Measurements from ENCODE around the gene BANP. TPM values are rescaled to one million over a fixed set of nuclear protein-coding genes. Genes with fewer than 3 reads are reported as not detected.

BANP gene
- total and polyA plus RNA-seq, 12 donors = 10.4 to 29.8 (median 21.7) TPM

GRCh38 chr16:87952751-87953150 lies 1.5 kb downstream of the BANP start:
- DNase-seq = no peak
- H3K27ac ChIP-seq = peak overlapping the region in 3 of 5 donors; percentile 93 to 99 (median 96)

DNA sequence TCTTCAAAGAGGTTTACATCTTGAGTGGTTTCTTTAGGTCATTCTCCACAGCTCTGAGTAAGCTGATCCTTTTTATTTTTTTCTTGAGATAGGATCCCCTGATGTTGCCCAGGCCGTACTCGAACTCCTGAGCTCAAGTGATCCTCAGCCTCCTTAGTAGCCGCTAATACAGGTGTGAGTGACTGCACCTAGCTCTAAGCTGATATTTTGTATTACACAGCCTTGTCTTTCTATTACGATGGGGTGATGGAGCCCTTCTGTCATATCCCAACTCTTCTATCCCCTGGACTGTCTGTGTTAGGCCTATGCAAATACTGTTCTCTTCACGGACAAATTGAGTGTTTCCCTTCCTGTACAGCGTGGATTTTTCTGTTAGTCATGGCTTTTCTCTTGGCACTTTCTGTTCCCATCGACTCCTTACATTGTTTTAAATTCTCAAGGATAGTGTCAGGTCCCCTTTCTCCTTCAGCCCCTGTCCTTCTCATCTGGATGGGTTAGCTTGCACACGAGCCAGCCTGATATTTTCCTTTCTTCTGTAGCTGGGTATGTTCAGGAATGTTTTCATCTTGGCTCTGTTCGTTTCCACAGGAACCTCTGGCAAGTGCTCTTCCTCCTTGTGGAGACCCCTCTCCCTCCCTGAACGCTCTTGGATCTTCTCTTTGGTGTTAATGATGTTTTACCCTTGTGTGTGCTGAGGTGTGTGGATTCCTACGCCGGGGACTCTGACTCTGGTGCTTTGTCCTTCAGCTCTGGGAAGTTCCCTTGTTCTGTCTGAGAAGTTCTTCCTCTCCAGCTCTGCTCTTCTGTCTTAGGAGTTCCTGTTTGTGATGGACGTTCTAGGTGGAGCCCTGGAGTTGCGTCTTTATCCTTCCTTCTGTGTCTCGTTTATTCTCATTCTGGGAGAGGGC lies 2.3 kb downstream of the BANP start:
- H3K4me3 ChIP-seq = no peak overlapping the region

More at GRCh38 chr16:87952751-87953150, 1.5 kb downstream of the BANP start:
- TF ChIP-seq CTCF (IDR thresholded peaks at IDR 0.05) (no peak), POLR2A (IDR thresholded peaks at IDR 0.05) (no peak)
- no peaks in the 10 kb centered on the region for H3K36me3 ChIP-seq (replicated peaks in 1 of 2)
- H3K4me1 ChIP-seq (replicated peaks in 1 of 2) = peaks cover 8 to 51% of the 10 kb centered on the region in 2 donors
- 92 to 94% (median 93%) methylated on average over 16 of the region's 16 CpGs for WGBS, 4 donors
- no peak overlapping the region for H3K4me3 ChIP-seq
- intact Hi-C loops (cut with DNase I) = no loop called here
- no peaks in the 10 kb centered on the region for H3K9me3 ChIP-seq (replicated peaks in 1 of 3)
- H3K27me3 ChIP-seq = no peaks in the 10 kb centered on the region

DNA sequence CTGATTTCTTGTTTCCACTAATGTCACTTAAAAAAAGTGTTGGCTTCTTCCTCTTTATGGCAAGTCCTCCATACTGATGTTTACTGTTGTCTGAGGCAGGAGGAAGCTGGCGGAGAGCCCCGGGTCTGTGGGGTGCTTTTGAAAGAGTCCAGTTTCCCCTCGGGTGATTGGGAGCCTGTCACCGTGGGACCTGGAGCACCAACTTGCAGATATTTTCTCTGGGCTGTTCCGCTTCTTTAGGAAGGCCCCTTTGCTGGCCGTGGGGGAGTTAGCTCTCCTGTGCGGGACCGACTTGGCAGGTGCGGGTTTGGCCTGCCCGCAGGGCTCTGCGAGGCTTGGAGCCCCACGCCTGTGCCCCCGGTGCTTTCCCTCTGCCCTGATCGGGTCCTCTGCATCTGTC lies 3.1 kb downstream of the BANP start:
- Histone ChIP-seq H3K4me3 (no peak overlapping the region), H3K36me3 (replicated peaks in 1 of 2) (no peaks in the 10 kb centered on the region), H3K4me1 (replicated peaks in 1 of 2) (peaks cover 8 to 51% of the 10 kb centered on the region in 2 donors), H3K27me3 (no peaks in the 10 kb centered on the region), H3K9me3 (replicated peaks in 1 of 3) (no peaks in the 10 kb centered on the region), H3K27ac (peak overlapping the region in 4 of 5 donors; percentile 12 to 96 (median 60))
- TF ChIP-seq POLR2A (IDR thresholded peaks at IDR 0.05) = no peak
- TF ChIP-seq CTCF (IDR thresholded peaks at IDR 0.05) = no peak
- DNase-seq = peak in 5 of 7 donors; percentile 35 to 72 (median 54)
- intact Hi-C loops (cut with DNase I) = no loop called here
- 66 to 79% (median 71%) methylated on average over 9 to 14 of the region's 14 CpGs for WGBS, 4 donors

More for the DNA sequence above, 2.3 kb downstream of the BANP start:
- intact Hi-C loops (cut with DNase I) = no loop called here
- Histone ChIP-seq H3K27ac (peak overlapping the region in 4 of 5 donors; percentile 31 to 96 (median 60)), H3K27me3 (no peaks in the 10 kb centered on the region), H3K36me3 (replicated peaks in 1 of 2) (no peaks in the 10 kb centered on the region), H3K4me1 (replicated peaks in 1 of 2) (peaks cover 8 to 51% of the 10 kb centered on the region in 2 donors), H3K9me3 (replicated peaks in 1 of 3) (no peaks in the 10 kb centered on the region)
- DNase-seq = no peak
- 61 to 72% (median 67%) methylated on average over 15 of the region's 15 CpGs for WGBS, 4 donors
- no peak for TF ChIP-seq POLR2A (IDR thresholded peaks at IDR 0.05)
- no peak for TF ChIP-seq CTCF (IDR thresholded peaks at IDR 0.05)

DNA sequence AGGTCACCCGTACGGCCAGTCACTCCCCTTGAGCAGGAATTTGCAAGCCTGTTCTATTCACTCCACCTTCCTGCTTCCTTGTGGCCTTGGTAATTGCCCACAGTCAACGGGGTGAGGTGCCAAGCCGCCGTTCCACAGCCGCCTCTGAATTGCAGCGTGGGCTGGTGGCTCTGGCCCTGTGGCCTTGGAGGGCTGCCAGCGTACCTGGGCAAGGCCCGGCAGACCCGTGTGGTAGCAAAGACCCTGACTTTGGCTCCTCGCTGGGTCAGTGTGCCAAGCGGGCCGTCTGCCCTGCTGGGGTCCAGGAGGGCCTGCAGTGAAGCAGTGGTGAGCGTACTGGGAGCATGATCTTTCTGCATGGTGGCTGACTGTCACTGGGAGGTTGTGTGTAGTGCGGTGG lies 3.6 kb downstream of the BANP start:
- intact Hi-C loops (cut with DNase I) = no loop called here
- WGBS, 4 donors = 34 to 100% (median 49%) methylated on average over 3 to 15 of the region's 15 CpGs
- no peak overlapping the region for H3K4me3 ChIP-seq
- peak overlapping the region in 4 of 5 donors; percentile 12 to 96 (median 60) for H3K27ac ChIP-seq
- H3K4me1 ChIP-seq (replicated peaks in 1 of 2) = peaks cover 8 to 51% of the 10 kb centered on the region in 2 donors
- H3K36me3 ChIP-seq (replicated peaks in 1 of 2) = no peaks in the 10 kb centered on the region
- no peaks in the 10 kb centered on the region for H3K27me3 ChIP-seq
- TF ChIP-seq CTCF (IDR thresholded peaks at IDR 0.05) (no peak), POLR2A (IDR thresholded peaks at IDR 0.05) (no peak)
- peak in 4 of 7 donors; percentile 35 to 48 (median 40) for DNase-seq
- no peaks in the 10 kb centered on the region for H3K9me3 ChIP-seq (replicated peaks in 1 of 3)
